Occipital lobe (tissue), 2 donors: Measurements from ENCODE around the gene POLDIP3. TPM values are rescaled to one million over a fixed set of nuclear protein-coding genes. Genes with fewer than 3 reads are reported as not detected.

Experiments
- DNase-seq: peaks from one replicate; lab custom pipeline; 2025; lab: John Stamatoyannopoulos, UW
- total RNA-seq: library from RNA; depleted of rRNA; stranded (reverse); fragments of >200 nt; gene quantifications from one replicate; pipeline ENCODE4 v1.2.3, GENCODE V29; 2014

Gene POLDIP3
- total RNA-seq, 1 donor from 2014 or later, result 27.1 TPM

DNA sequence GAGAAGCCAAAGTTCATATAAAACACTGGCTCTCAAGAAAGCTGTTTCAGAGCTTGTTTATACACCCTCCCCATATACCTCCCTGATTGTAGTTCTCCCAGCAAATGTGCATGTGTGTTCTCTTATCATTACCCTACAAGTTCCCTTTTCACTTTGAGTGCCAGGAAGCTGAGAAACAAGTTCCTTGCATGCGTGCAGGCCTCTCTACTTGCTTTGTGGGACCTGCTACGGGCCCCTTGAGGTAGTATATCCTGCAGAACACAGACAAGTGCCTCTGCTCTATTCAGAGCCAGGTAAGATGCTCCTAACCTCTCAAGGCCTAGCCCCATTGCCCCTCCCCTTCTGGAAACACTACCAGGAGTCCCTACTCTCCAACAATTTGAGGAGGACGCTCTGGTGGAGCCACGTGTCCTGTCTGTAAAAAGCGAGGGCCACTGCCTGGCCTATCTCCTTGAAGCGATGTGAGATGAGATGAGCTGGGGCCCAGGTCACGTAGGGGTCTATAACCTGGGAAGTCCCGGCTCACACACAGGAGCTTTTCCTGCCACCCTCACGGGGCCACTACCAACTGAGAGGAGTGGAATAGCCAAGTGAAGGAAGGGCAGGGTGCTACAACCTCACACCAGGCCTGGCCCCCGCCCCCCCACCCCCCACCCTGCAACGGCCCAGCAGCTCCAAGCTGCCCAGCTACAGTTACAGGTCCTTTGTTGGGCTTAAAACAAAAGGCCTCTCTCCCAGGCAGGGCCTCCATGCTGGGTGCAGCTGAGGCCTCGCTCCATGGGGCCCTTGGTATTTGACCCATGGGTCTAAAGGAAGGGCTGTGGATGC lies 28.3 kb upstream of the POLDIP3 start:
- no peak for DNase-seq

GRCh38 chr22:42641801-42642413 lies 27.2 kb upstream of the POLDIP3 start:
- DNase-seq, result no peak

DNA sequence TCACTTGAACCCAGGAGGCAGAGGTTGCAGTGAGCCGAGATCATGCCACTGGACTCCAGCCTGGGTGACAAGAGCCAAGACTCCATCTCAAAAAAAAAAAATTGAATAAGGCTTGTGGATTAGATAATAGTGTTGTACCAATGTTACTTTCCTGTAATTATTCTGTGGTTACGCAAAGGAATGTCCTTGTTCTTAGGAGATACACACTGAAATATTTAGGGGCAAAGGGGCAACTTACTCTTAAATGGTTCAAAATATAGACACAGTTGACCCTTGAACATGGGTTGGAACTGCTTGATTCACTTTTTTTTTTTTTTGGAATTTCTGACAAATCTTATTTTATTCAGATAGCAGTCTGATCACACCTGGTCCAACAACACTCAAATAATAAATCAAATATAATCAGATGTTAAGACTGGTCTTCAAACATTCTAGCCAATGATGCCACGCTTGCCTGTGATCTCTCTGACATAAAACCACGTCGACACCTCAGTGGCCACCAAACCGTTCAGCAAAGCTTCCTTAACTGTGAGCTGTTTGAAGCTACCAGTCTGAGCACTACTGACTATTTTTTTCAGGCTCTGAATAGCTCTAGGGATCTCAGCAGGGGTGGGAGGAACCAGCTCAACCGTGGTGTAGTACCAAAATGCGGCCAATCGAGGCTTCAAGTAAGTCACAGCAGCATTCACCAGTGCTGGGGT lies 25.0 kb upstream of the POLDIP3 start:
- no peak for DNase-seq

- DNase-seq, result no peak
Observed at GRCh38 chr22:42637555-42637954, 22.9 kb upstream of the POLDIP3 start.

DNA sequence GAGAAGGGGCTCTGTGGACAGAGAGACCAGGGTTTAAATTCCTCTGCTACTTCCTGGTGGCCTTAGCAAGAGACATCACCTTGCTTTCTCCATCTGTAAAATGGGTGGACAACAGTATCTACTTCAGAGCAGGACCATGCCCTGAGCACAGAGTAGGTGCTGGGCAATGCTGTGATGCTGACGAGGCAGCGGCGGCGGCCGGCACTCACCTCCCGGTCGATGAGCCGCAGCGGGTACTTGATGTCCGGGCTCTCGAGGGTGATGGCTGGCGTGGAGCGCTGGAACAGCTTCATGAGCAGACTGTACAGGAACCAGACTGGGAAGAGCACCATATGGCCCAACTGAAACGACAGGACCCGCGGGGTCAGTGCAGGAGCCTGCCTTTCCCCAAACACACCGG lies 21.8 kb upstream of the POLDIP3 start:
- DNase-seq, result no peak

DNA sequence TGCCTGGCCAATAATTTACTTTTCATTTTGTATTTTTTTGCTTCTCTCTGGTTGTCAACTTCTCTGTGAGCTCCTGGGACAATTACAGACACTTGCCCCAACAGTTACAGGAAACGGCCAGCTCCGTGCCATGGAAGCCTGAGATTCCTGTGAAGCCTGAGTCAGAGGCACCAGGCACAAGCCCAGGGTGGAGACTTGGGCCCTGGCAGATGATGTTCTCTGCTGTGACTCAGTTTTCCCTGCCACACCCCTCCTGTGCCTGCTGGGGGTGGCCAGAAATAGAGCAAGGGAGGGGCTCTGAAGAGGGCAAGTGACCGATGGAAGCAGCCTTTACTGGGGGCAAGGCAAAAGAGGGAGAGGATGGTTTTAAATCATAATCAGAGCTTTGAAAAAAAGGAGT lies 20.8 kb upstream of the POLDIP3 start:
- no peak for DNase-seq

- DNase-seq, result no peak
Observed at GRCh38 chr22:42633013-42633412, 18.3 kb upstream of the POLDIP3 start.

GRCh38 chr22:42632096-42632495 lies 17.4 kb upstream of the POLDIP3 start:
- DNase-seq, result no peak

GRCh38 chr22:42630901-42631602 lies 16.4 kb upstream of the POLDIP3 start:
- DNase-seq, result no peak

GRCh38 chr22:42630211-42630610 lies 15.5 kb upstream of the POLDIP3 start:
- DNase-seq, result no peak

GRCh38 chr22:42627981-42628380 lies 13.3 kb upstream of the POLDIP3 start:
- no peak for DNase-seq

- no peak for DNase-seq
Observed at GRCh38 chr22:42626951-42627625, 12.4 kb upstream of the POLDIP3 start.

DNA sequence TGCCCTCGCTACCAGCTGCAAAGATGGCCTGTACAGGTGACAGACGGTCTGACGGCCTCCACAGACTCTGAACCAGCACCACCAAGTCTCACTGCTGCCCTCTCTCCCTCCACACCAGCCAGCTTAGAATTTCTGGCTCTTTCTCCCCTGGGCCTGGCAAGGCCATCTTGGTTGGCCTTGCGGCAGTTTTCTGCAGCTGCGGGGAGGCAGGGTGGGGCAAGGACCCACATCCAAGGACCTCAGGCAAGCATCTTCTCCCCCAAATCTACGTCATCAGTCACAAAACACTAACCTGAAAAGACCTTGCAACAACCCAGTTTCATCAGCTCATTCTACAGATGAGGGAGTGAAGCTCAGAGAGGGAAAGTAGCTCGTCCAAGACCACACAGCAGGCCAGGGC lies 11.7 kb upstream of the POLDIP3 start:
- DNase-seq, result no peak

DNA sequence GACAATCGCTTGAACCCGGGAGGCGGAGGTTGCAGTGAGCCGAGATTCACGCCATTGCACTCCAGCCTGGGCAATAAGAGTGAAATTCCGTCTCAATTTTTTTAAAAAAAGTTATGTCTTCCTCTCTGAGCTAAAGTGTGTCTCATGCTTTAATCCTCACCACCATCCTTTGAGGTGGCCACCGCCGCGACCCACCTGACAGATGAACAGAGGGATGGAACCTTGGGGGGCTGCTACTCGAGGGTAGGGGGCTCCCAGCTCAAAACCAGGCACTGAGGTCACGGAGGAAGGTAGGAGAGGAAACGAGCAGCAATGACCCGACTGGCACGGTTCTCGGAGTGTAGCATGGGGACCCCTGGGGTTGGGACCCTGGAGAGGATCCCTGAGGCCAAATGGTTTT lies 10.7 kb upstream of the POLDIP3 start:
- DNase-seq, result no peak

DNA sequence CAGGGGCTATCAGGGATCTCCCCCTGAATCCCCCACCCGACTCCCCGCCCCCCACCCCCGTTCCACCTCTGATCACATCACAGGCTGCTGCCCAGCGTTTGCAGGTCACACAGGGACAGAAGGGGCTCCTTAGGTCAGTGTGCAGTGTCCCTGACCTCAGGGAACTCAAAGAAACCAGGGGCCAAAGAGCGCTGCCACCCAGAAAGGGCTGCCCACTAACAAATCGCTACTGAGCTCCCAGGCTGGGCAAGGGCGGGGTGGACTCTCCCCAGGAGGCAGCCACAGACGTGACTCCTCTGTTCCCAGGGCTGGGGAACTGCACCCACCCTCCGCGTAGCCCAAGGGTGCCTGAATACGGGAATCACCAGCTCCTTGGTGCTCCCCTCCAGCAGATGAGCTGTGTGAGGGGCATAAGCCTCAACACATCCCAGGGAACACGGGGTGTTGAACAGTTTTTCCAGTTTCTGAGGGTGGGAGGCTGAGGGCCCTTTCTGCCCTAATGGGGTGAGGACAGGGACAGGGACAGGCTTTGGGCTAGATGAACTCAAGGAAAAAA lies 9.9 kb upstream of the POLDIP3 start:
- DNase-seq, result no peak

GRCh38 chr22:42623756-42624441 lies 9.2 kb upstream of the POLDIP3 start:
- no peak for DNase-seq

DNA sequence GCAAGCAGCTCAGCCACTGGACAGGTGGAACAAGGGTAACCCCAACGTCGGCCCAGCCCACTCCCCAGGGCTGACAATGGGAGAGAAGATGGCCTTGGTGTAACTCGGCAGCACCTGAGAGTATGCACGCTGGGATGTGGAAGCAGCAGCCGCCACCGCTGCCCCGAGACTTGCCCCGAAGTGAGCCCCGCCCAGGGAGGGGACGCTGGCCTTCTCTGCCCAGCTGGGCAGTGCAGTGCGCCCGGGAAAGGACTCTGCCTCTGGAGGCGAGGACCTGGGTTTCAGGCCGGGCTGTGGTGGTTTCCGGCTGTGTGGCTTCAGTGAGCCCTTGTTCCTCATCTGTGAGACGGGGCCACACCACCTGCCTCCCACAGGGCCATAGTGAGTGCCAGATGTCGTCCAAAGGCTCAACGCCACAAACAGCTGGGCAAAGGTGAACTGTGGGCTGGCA lies 8.6 kb upstream of the POLDIP3 start:
- DNase-seq, result no peak

DNA sequence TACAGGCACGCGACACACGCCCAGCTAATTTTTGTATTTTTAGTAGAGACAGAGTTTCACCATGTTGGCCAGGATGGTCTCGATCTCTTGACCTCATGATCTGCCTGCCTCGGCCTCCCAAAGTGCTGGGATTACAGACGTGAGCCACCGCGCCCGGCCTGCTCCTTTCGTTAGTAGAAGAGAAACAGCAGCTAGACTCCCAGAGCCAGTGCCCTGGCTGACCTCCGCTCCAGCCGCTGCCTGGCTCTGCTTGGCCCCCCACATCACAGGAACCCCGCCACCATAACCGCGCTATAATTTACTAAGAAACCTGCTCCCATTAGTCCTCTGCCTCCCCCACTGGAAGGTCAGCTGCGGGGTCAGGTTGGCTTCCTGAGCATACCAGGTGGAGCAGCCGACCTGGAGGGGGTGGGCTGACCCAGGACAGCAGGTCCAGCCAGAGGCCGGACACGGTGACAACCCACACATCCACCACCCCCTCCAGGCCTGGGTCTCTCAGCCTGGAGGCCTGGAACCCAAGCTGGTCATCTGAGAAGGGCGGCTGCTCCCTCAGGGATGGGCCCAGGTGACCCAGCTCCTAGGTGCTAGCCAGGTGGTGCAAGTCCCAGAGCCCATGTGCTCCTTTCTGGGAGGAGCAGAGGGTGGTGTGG lies 7.5 kb upstream of the POLDIP3 start:
- no peak for DNase-seq

DNA sequence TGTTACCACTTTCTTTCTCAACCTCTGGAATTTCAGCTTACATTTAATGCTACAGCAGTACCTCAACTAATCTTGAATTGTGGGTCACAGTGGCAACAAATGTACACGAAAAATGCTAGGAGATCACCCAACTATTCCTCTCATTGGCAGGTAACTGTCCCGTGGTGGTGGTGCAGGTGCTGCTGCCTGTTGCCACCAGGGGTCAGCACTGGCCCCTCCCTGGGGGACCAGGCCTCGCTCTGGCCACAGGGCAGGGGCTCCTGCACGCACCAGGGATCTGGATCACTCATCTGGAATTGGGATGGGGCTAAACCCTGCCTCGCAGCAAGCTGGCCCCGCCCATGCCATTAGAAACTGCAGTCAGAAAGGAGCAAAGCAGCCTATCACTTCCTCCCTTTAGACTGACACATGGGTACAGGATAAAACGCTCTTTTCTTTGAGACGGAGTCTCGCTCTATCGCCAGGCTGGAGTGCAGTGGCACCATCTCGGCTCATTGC lies 6.9 kb upstream of the POLDIP3 start:
- DNase-seq, result no peak

DNA sequence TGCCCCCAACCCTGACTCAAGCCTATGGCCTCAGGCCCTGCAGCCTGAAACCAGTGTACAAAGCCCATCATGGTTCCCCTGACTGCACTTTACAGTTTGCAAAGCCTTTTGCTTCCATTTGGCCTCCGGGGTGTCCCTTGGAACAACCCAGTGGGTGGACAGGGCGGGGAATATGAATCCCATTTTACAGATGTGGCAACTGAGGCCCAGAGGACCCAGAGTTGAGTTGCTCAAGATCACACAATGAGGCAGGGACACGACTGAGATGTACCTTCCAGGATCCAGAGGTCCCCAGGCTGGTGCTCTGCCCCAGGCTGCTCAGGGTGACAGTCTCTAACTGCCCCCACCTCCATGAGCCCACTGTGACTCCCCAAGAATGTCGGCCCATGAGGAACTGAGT lies 5.4 kb upstream of the POLDIP3 start:
- no peak for DNase-seq
